Islet of Langerhans (tissue), 1 donor: ENCODE measurements around the gene NDUFS4.
"Not testable (repeated sequence)": the region's sequence is repeated elsewhere in the genome, so short reads cannot be mapped to it uniquely, and the experiment has no call there.

Experiments used
- FAIRE-seq: peaks from one replicate; lab custom pipeline; 2011; peaks lifted over from hg19 to GRCh38; lab: Jason Lieb, UNC

Gene NDUFS4

DNA sequence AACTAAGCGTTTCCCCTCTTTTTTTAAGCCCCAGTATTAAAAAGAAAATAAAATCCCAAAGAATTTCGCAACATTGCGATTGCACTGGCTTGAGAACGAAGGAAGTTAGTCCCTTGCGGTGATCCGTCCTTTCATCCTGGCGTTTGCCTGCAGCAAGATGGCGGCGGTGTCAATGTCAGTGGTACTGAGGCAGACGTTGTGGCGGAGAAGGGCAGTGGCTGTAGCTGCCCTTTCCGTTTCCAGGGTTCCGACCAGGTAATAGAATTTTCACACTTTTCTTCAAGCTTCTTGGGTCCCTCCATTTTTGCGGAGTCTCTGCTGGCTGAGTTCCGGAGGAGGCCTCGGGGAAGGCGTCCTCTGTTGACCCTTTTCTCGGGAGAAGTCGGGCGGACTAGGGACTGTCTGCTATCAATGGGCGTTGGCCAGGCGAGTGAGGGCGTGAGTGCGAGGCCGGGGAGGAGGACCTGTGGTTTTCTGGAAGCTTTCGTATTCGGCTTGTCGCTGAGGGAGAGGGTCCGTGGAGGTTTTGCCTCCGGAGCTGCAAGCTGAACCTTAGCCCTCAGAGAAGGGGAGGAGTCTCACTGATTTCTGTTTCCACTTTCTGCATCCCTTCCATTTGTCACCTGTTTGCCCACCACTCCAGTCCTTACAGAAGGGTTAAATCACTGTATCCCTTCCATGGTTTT, at the start of gene NDUFS4:
TSS of gene NDUFS4 (plus strand) at position 134 of the 686 bp plus-strand sequence. CDS start at position 158, 24 bp downstream.
- peak; percentile 93 for FAIRE-seq

DNA sequence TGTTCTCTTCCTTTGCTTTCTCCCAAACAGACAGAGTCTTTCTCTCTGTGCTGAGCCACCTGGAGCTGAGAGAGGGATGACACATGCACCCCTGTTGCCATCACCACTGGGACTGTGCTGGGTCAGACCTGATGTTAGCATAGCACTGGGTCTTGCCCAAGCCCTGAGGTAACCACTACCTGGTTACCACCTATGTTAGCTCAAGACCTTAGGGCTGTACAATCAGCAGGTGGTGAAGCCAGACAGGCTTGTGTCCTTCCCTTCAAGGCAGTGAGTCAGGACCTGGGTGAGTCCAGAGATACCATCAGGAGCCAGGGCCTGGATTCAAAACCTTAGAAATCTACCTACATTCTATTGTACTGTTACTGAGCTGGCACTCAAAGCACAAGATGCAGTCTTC, 47.9 kb upstream of the NDUFS4 start:
- no peak for FAIRE-seq

DNA sequence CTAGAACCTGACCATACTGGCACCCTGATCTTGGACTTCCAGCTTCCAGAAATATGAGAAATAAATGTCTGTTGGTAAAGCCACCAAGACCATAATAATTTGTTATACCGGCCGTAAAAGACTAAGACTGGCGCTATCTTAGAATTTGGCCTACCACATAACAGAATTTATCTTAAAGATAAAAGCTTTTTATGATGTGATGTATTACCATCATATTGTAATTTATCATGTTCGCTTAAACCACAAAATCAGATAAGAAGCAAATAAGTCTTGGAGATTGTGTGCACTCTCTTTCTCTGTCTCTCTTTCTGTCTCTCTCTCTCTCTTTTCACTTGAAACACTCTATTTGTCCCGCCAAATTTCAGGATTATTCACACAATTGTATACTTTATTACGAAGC, 44.5 kb upstream of the NDUFS4 start:
- no peak for FAIRE-seq

DNA sequence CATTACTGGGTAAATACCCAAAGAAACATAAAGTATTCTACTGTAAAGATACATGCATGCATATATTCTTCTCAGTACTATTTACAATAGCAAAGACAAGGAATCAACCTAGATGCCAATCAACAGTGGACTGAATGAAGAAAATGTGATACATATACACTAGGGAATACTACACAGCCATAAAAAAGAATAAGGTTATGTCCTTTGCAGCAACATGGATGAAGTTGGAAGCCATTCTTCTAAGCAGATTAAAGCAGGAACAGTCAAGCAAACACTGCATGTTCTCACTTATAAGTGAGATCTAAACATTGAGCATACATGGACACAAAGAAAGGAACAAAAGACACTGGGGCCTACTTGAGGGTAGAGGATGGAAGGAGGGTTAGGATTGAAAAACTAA, 39.6 kb upstream of the NDUFS4 start:
- no peak for FAIRE-seq

DNA sequence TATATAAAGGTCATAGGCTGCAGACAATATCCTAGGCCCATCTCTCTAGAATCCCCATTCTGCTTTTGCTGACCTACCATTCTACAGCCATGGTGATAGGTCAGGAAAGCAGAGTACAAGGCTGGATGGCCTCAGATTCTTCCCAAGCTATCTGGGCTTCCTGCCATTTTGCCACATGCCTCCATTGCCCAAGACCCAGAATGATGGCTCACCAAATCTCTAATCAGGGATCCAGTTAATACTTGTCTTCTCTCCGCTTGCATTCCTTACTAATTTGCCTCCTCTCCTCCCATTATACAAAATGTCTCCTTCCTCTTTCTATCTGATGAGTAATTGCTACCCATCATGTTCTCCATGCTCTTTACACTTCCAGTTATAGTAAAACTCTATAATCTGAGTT, 22.7 kb upstream of the NDUFS4 start:
- FAIRE-seq, result no peak

DNA sequence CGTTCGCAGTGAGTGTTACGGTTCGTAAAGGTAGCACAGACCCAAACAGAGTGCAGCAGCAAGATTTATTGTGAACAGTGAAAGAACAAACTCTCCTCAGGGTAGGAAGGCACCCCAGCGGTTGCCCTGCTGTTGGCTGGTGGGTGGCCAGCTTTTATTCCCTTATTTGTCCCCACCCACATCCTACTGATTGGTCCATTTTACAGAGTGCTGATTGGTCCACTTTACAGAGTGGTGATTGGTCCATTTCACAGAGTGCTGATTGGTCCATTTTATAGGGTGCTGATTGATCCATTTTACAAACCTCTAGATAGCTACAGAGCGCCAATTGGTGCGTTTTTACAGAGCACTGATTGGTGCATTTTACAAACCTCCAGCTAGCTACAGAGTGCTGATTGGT, 19.7 kb upstream of the NDUFS4 start:
- not testable (repeated sequence) for FAIRE-seq

DNA sequence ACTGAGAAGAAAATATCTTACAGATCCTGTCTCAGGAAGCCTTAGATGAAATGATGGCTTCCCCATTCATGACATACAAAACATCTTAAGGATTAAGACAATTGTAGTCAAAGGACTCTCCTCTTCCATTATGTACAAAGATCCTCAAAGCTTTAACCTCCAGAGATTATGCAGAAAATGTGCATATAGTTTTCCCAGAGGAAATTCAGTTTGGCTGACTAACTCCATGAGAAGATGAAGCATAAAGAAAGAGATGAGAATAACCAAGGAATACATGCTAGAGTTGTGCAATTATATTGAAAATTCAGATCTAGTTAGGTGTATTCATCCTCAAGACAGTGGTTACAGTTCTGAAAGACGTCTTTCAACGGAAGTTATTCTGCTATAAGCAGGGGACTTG, 18.6 kb upstream of the NDUFS4 start:
- no peak for FAIRE-seq

DNA sequence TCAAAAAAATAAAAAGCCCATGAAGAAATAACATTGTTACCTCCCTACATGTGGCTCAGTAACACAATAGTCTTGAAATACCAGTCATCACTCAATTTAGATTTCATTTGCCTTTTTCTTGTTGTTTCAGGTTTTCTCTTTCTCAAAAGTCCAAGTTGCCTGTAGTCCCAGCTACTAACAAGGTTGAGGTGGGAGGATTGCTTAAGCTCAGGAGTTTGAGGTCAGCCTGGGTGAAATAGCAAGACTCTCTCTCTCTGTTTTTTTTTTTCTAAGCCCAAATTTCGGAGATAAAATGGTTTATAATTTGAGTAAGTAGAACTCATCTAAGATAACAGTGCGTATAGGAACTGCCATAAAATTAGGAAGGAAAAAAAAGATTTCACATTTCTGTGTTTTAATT, 17.5 kb upstream of the NDUFS4 start:
- FAIRE-seq, result no peak

DNA sequence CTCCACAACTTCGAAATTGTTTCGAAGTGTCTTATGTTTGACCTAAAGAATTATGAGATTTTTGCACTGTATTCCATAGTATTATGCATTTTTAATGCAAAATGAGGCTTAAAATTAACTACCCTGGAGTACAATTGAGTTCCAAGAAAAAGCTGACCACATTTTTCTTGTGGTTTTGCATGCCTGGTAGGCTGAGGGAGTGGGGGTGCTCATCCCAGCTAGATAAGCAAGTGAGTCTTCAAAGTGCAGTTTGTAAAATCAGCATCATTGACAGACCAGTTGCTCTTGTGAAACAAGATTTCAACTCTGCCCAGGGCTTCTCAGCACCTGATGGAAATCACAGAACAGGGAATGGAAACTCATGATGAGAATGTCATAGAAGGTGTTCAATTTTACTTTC, 17.0 kb upstream of the NDUFS4 start:
- no peak for FAIRE-seq

DNA sequence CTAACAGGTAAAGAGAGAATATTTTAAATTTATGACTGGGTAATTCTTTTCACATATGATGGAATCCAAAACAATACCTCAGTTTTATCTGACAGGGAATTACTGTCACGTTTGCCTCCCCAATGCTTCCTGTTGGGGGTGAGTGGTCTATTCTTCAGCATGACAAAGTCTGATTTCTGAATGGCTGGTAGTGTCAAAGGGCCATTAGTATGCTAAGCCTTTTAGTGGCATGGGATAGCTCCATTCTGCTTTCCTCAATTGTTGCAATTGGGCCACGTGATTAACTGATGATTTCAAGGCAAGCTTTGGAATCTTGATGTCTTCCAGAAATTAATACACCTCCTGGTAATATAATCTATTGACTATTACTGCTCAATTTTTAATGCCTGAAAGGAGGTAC, 14.7 kb upstream of the NDUFS4 start:
- FAIRE-seq, result no peak

DNA sequence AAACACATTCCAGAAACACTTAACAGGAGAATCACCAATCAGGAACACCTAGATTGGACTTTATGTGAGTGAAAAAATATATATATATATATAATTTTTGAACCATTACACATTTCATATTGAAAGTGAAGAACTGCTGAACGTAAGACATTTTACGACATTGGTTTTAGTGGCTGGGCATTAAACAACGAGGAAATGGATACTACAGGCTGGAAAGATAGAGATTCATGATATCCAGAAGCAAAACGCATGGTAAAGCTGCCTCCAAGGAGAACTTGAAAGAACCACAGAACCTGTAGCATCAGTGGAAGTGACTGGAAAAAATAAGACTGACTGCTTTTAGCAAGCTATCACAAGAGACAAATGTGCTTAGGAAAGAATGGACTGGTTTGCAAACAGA, 13.2 kb upstream of the NDUFS4 start:
- no peak for FAIRE-seq

DNA sequence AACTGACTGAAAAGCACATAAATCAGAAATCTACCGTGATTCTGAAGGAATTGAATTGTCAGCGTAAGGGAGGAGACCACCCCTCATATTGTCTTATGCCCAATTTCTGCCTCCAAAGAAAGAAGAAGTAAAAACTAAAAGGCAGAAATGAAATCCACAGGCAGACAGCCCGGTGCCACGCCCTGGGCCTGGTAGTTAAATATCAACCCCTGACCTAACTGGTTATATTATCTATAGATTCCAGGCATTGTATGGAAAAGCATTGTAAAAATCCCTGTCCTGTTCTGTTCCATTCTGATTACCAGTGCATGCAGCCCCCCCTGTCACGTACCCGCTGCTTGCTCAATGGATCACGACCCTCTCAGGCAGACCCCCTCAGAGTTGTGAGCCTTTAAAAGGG, 11.9 kb upstream of the NDUFS4 start:
- not testable (repeated sequence) for FAIRE-seq

DNA sequence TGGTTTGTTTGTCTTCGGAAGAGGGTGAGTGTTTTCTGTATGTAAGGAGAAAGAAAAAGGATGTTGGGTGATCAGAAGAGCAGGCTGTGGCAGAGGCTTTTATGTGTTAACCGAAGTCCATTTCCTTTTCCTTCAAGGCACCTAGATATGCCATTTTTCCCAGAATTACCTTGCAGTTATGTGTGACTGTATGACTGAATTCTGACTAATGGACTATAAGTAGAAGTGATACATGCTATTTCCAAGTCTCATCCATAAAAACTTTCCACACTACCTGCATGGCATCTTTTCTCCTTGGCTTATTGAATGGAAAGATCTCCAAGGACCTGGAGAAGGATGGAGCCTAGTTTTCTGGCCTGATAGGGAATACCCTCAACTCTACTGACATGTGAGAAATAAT, 10.6 kb upstream of the NDUFS4 start:
- no peak for FAIRE-seq

DNA sequence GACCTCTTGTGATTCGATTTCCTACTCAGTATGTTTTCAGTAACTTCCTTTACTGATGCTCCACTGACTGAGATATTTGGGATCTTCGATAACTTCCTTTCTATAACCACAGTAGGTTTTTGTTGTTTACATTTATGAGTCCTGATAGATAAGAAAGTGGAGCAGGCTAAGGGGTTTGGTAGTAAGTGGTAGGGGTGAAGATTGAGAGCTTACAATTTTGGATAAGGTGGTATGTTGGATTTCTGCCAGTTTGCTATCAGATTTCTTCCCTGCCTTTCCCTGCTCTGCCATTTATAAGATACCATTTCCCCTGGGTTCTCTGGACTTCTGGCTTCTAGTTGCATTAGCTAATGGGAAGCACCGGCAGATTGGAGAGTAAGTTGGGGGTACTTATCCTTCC, 7.9 kb upstream of the NDUFS4 start:
- no peak for FAIRE-seq

DNA sequence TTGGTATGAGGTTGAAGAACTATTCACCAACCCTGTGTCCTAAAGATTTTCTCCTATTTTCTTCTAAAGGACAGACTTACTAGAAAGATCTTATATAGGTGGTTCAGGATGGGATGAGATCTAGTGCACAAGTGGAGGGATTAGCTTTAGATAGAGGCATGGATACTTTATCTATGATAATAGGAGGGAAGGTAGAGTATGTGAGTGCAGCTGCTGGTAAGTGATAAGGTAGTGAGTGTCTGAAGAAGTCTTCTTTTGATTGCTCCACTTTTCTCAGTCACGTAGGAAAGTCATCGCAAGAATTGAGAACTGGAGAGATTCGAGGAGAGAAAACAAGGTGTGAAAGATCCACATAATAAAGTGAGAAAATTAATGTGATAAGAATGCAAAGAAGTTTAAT, 6.0 kb upstream of the NDUFS4 start:
- FAIRE-seq, result no peak

DNA sequence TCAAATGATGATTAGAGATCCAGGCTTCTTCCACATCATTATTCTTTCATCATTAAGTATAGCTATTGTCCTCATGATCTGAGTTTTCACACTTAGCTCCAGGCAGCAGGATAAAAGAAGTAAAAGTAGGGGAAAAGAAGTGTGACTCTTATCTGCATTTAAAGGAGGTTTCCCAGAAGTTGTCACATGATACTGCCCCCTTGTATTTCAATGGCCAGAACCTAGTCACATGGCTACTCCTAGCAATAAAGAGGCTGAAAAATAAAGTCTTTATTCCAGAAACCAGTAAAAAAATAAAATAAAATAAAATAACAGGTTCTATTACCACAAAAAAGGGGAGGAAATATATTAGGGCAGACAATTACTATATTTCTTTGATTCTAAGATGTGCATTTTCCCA, 5.3 kb upstream of the NDUFS4 start:
- no peak for FAIRE-seq

DNA sequence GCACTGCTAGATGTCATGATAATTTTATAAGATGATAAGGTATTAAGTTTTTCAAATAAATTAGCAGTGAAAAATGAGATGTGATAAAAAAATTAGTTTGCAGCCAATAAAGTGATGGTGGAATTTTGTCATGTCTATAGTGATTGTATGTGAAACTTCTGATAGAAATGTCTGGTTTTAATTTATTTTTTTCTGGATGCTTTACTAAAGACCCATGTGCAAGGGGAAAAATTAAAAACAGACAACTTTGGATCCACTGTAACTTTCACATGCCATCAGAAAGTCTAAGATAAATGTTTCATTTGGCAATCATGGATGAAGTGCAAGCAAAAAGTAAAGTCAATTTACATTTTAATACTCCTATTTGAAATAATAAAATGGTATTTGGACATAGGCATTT, 4.4 kb upstream of the NDUFS4 start:
- FAIRE-seq, result no peak

DNA sequence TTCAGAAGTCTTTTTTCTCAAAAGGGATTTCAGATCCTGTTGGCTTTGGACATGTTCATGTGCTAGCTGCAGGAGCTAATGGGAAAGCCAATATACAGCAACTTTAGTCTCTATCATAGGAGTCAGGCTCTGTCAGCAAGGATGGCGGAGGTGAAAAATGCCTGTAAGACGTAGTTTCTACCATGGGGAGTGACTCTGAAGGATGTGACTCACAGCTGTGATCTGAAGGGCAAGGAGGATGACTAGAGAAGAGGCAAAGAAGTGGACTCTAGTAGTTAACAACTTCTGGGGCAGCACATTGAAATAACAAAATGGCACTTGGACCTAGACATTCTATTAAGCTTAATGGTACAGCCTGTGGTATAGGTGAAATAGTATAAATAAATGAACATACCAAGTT, 3.1 kb upstream of the NDUFS4 start:
- FAIRE-seq, result no peak

DNA sequence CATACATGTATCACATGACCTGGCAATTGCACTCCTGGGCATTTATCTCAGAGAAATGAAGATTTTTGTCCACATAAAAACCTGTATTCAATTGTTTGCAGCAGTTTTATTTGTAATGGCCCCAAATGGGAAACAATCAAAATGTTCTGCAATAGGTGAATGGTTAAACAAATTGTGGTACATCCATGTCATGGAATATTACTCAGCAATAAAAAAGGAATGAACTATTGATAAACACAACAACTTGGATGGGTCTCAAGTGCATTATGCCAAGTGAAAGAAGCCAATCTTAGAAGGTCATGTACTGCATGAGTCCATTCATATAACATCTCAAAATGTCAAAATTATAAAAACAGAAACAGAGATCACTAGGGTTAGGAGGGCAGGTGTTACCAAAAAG, 1.5 kb upstream of the NDUFS4 start:
- FAIRE-seq, result no peak

DNA sequence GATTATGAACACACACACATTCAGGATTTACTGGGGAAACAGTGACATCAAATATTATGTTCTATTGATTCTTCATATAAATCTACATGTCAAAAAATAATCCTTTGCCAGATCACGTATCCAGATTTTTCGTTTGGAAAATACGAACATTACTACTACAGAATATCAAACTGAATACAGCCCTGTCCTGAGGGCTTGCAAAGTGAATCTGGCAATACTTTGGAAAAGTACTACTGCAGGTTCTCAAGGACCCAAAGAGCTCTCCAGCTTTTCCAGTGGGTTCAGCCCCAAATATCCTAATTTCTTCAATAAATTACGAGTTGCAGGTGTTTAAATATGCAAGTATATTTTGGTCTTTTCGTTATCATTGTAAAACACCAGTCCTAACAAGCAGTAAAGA, 411 bp upstream of the NDUFS4 start:
- FAIRE-seq, result peak; percentile 95

DNA sequence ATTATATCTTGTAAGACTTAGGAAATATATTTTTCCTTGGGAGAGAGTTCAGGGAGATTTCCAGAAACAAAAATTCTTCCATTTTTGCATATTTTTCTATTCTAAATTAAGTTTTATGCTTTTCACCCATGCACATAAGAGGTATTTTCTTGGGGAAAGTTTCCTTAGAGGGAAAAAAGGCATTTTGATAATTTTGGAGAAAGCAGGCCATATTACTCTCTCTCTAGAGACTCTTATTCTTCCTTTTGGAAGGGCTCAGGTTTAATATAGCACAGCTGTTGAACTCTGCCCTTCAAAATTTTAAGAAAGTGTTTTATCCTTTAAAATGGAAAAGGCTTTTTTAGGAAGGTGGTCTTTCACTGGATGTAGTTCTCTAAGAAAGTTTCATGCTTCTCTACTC, 8.0 kb downstream of the NDUFS4 start:
- FAIRE-seq, result no peak

DNA sequence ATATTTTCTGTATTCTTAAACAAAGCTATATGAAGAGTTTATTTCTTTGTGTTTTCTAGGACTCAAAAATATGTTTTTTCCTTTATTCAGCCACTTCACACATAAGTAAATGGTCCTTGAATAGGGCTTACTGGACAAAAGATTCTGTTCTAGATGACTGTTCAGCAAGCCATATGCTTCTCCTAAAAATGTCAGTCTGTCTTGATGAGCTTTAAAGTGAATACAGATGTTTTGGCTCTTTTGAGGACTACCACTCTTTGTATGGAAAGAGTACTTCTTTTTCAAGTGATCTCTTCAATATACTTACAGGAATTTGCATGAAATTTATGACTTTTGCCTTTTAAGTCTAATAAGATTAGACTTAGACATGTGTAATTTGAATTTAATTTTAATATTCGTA, 8.4 kb downstream of the NDUFS4 start:
- FAIRE-seq, result peak; percentile 62

DNA sequence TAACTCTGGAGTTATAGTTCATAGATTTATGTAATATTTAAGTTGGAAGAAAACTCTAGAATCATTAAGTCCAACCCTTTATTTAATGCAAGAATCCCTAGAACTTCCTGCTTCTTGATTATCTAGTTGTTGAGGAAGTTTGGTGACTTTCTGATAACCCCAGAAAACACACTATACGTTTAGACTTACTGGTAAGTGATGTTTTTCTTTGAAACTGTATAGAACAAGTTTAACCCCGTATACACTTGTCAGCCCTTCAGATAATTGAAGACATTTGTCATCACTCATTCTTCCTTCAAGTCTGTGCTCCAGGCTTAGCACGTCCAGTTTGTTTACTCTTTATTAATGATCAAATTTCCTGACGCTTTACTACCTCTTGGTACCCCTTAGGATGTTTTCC, 9.0 kb downstream of the NDUFS4 start:
- FAIRE-seq, result no peak

DNA sequence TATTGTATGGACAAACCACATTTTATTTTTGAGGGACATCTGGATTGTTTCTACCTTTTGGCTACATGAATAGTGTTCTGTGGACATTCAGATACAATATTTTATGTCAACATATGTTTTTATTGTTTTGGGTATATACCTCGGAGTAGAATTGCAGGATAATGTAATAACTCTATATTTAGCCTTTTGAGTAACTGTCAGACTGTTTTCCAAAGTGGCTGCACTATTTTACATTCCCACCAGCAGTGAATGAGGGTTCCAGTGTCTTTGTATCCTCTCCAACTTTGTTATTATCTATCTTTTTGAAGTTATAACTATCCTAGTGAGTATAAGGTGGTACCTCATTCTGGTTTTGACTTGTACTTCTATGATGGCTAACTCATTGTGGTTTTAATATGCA, 11.0 kb downstream of the NDUFS4 start:
- FAIRE-seq, result no peak

DNA sequence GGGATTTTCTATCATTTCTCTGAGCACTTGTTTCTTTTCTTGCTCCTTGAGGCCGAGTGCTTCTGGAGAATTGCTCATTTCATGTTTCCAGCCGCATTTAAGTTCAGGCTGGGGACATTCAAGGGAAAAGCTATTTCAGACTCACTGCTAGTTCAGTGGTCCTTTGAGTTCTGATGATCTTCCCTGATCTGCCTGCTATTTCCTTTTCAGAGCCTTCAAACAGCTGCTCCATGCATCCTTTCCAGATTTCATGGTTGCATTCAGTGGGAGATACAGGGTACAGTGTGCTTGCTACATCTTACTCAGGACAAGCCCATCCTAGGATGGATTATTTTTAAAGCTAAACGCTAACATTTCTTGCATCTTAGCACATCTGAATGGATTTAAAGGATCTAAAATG, 14.7 kb downstream of the NDUFS4 start:
- FAIRE-seq, result no peak
